Lower lobe of right lung (tissue), 2 donors: ENCODE measurements around the gene SLC22A14. TPM values are rescaled to one million over a fixed set of nuclear protein-coding genes. Genes with fewer than 3 reads are reported as not detected.

Experiments used
- ATAC-seq, 2 donors: fragments of 200-7000 bp; cut with Tn5 transposase; one replicate each; pipeline ENCODE4 v1.9.1; 2020 to 2022; ENCODE audit warnings: mild to moderate bottlenecking in 2 of 2, moderate library complexity in 2 of 2
- DNase-seq: peaks from one replicate; pipeline ENCODE4 v3.0.0-alpha.2; 2020
- H3K27ac ChIP-seq: fragments of 200-600 bp; one replicate; pipeline ENCODE4 v1.8.0; 2022
- H3K27me3 ChIP-seq: fragments of 200-600 bp; one replicate; pipeline ENCODE4 v1.8.0; 2022; ENCODE audit warnings: low read depth
- H3K36me3 ChIP-seq: fragments of 200-600 bp; one replicate; pipeline ENCODE4 v1.8.0; 2022; ENCODE audit warnings: mild to moderate bottlenecking
- H3K4me1 ChIP-seq: fragments of 200-600 bp; one replicate; pipeline ENCODE4 v1.8.0; 2022
- H3K4me3 ChIP-seq: fragments of 200-600 bp; one replicate; pipeline ENCODE4 v1.8.0; 2022; ENCODE audit warnings: mild to moderate bottlenecking
- H3K9me3 ChIP-seq: fragments of 200-600 bp; one replicate; pipeline ENCODE4 v1.8.0; 2022
- intact Hi-C: fragments of 100-400 bp; cut with DNase I; formaldehyde crosslinking; loops from one replicate; pipeline ENCODE4 v1.11.0; 2022
- total RNA-seq: library from RNA; stranded (reverse); fragmentation: NEBNext Ultra II Directional; extraction: Animal tissue kit (Norgen Biotek cat#: 25700); gene quantifications from one replicate; pipeline ENCODE4 v1.2.1, GENCODE V29; 2021
- TF ChIP-seq, protein P1 (sequence below): fragments of 200-600 bp; IDR thresholded peaks from one replicate; pipeline ENCODE4 v1.8.0; 2022; ENCODE audit warnings: antibody characterized with exemption, mild to moderate bottlenecking
- donor health status: DM: no; HTN: yes; CAD: no; lungs with severe emphysema.

The SLC22A14 gene
- total RNA-seq, 1 donor from 2014 or later = not detected

DNA sequence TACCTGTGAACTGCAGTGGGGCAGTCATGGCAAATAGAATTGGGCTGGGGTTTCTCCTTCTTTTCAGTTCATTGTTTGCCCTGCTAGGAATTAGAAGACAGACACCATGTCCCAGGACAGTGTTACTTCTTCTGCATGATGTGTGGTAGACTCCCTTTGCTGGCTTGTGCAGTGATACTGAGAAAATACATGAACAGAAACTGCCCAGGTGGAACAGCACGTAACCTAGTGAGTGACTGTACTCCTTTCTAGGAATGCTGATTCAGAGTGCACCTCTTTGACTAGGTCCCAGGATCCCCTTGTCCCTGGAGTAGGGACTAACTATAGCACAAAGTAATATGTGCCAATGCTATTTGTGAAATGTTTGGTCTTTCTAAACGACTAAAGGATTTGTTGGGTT, 27.2 kb upstream of the SLC22A14 start:
- Histone ChIP-seq H3K4me3 (no peak overlapping the region), H3K4me1 (no peaks in the 10 kb centered on the region), H3K36me3 (peaks cover 55% of the 10 kb centered on the region), H3K27ac (no peak overlapping the region), H3K9me3 (no peaks in the 10 kb centered on the region), H3K27me3 (no peaks in the 10 kb centered on the region)
- ATAC-seq (no peak), DNase-seq (no peak)
- TF ChIP-seq, protein P1, sequence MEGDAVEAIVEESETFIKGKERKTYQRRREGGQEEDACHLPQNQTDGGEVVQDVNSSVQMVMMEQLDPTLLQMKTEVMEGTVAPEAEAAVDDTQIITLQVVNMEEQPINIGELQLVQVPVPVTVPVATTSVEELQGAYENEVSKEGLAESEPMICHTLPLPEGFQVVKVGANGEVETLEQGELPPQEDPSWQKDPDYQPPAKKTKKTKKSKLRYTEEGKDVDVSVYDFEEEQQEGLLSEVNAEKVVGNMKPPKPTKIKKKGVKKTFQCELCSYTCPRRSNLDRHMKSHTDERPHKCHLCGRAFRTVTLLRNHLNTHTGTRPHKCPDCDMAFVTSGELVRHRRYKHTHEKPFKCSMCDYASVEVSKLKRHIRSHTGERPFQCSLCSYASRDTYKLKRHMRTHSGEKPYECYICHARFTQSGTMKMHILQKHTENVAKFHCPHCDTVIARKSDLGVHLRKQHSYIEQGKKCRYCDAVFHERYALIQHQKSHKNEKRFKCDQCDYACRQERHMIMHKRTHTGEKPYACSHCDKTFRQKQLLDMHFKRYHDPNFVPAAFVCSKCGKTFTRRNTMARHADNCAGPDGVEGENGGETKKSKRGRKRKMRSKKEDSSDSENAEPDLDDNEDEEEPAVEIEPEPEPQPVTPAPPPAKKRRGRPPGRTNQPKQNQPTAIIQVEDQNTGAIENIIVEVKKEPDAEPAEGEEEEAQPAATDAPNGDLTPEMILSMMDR = no peak
- intact Hi-C loops = no loop called here

DNA sequence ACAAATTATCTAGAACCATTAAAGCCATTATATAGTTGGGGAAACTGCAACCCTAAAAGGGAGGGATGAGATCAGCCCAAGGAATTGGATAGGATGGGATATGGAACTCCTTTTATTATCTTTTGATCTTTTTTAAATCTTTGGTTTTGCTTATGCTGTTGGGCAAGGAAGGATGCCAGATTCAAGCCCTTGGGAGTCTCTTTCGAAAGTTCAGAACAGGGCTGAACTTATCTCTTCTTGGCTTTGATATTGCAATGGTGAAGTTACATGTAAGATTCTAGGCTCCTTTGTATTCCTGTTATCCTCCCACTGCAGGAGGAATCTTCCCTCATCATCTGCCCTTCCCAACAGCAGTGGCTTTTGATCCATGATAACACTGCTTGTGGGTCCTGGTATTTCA, 26.5 kb upstream of the SLC22A14 start:
- Histone ChIP-seq H3K9me3 (no peaks in the 10 kb centered on the region), H3K4me3 (no peak overlapping the region), H3K36me3 (peaks cover 48% of the 10 kb centered on the region), H3K27me3 (no peaks in the 10 kb centered on the region), H3K4me1 (no peaks in the 10 kb centered on the region), H3K27ac (no peak overlapping the region)
- no peak for ATAC-seq
- intact Hi-C loops = no loop called here
- TF ChIP-seq, protein P1 = no peak
- no peak for DNase-seq

DNA sequence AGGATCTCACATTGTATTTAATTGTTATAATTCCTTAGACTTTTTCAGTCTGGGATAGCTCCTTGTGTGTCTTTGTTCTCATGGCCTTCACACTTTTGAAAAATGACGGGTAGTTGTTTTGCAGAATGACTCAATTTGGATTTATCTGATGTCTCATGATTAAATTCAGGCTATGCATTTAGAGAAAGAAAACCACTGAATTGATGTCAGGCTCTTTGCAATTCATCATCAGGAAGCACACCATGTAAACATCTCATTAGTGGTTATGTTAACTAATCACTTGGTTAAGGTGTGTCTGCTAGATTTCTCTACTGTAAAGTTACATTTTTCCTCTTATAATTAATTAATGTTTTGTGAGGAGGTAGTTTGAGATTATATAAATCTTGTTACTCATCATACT, 24.5 kb upstream of the SLC22A14 start:
- TF ChIP-seq, protein P1 = no peak
- DNase-seq = no peak
- Histone ChIP-seq H3K36me3 (peaks cover 28% of the 10 kb centered on the region), H3K27ac (no peak overlapping the region), H3K4me1 (no peaks in the 10 kb centered on the region), H3K4me3 (no peak overlapping the region), H3K9me3 (no peaks in the 10 kb centered on the region), H3K27me3 (no peaks in the 10 kb centered on the region)
- intact Hi-C loops = no loop called here
- ATAC-seq = no peak

DNA sequence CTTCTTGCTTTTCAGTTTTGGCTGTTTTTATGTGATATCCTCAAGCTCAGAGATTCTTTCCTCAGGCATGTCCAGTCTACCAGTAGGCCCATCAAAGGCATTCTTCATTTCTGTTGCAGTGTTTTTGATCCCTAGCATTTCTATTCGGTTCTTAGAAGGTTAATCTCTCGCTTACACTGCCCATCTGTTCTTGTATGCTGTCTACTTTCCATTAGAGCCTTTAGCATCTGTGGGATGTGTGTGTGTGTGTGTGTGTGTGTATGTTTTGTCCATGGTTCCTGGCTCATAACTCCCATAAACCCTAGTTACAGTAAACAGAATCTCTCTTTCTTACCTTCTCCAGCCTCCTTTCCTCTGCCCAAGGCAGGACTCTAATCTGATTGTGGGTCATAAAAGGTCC, 21.6 kb upstream of the SLC22A14 start:
- TF ChIP-seq, protein P1 = no peak
- Histone ChIP-seq H3K4me3 (no peak overlapping the region), H3K9me3 (no peaks in the 10 kb centered on the region), H3K36me3 (no peaks in the 10 kb centered on the region), H3K4me1 (no peaks in the 10 kb centered on the region), H3K27ac (no peak overlapping the region), H3K27me3 (no peaks in the 10 kb centered on the region)
- no peak for DNase-seq
- ATAC-seq = no peak
- intact Hi-C loops = no loop called here

DNA sequence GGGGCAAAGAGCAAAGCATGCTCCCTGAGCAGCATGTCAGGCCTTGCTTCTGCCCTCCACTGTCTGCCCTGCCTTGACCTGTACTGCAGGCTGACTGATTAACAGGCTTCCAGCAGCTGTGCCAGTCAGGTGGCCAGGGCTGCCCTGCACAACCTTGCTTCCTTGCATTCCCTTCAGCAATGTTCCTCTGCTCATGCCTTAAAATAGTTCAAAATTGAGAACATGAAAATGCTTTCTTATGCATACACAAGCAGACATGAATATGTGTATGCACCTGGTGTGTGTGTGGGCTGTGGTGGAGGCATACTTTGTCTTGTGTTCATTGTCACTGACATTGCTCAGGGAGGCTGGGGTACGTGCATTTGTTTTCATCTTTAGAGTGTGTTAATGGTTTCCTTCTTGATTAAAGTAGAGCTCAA, 17.7 kb upstream of the SLC22A14 start:
- Histone ChIP-seq H3K9me3 (no peaks in the 10 kb centered on the region), H3K27ac (no peak overlapping the region), H3K4me1 (no peaks in the 10 kb centered on the region), H3K36me3 (no peaks in the 10 kb centered on the region), H3K4me3 (no peak overlapping the region), H3K27me3 (no peaks in the 10 kb centered on the region)
- ATAC-seq (no peak), DNase-seq (no peak)
- intact Hi-C loops = no loop called here
- TF ChIP-seq, protein P1 = no peak

DNA sequence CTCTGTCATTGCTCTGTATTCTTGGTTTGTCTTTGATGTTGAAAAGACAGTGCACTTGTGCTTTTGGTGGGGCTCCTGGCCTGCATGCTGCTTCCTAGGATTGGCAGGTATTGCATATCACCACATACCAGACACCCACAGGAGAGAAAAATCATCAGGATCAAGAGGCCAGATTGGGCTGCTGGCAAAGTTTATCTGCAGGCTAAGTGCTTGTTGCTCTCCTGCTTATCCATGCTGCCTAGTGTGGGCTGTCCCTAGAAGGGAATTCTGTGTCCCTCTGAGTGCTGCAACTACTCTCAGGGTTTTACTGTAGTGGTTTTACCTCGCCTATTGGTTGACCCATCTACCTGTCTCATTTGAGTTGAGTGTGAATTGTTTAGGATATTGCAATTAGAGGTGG, 17.3 kb upstream of the SLC22A14 start:
- Histone ChIP-seq H3K9me3 (no peaks in the 10 kb centered on the region), H3K36me3 (no peaks in the 10 kb centered on the region), H3K4me1 (no peaks in the 10 kb centered on the region), H3K27me3 (no peaks in the 10 kb centered on the region), H3K4me3 (no peak overlapping the region), H3K27ac (no peak overlapping the region)
- ATAC-seq (no peak), DNase-seq (no peak)
- intact Hi-C loops = no loop called here
- TF ChIP-seq, protein P1 = no peak
